ENCODE results near the gene TNFRSF13B. TPM values are rescaled to one million over a fixed set of nuclear protein-coding genes. Genes with fewer than 3 reads are reported as not detected.
A peak's percentile ranks its signal among the peaks of the same experiment; 100 is the strongest.
"Not testable (repeated sequence)": the region's sequence is repeated elsewhere in the genome, so short reads cannot be mapped to it uniquely, and the experiment has no call there.

The TNFRSF13B gene
- total RNA-seq, 1 experiment from 2014 or later: not detected

DNA sequence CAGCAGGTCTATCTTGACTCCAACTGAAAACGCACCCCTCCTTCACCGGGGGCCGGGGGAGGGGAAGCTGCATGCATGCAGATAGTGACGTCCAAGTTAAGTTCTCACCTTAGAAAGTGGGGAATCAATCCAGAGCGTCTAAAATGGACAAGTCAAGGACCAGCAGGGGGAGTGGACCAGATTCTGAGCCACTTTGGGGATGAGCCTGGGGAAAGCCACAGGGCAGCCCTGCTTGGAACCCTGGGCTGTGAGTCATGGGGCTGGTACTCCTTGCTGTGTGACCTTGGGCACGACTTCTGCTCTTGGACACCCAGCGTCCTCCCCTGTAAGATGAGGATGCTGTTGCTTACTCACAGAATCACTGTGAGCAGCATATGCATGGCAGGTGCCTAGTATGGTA lies 9.1 kb downstream of the TNFRSF13B start:
- peak; percentile 59 for ATAC-seq
- Histone ChIP-seq H3K4me3 (ENCODE audit: low read length) (no peak overlapping the region), H2AFZ (ENCODE audit: low read length) (no peak overlapping the region), H4K20me1 (ENCODE audit: low read length) (no peaks in the 10 kb centered on the region), H3K4me2 (ENCODE audit: low read length) (no peak overlapping the region), H3K27me3 (ENCODE audit: low read length) (no peaks in the 10 kb centered on the region), H3K9me3 (ENCODE audit: low read length) (no peaks in the 10 kb centered on the region), H3F3A (ENCODE audit: low read length, unreplicated experiment) (no peaks in the 10 kb centered on the region), H3K79me2 (ENCODE audit: low read length) (no peaks in the 10 kb centered on the region), H3K9me2 (replicated peaks; ENCODE audit: low read length) (no peaks in the 10 kb centered on the region), H3K36me3 (ENCODE audit: low read depth, low read length) (no peaks in the 10 kb centered on the region), H3K4me1 (ENCODE audit: insufficient read depth, low read length) (0 out of 2 replicates have a peak, but pooled peaks cover 2% of the 10 kb centered on the region), H3K9ac (ENCODE audit: low read length) (no peak overlapping the region), H3K27ac (ENCODE audit: low read length) (no peak overlapping the region)
- ChIA-PET POLR2A (ENCODE audit: unreplicated experiment) (no interaction called here), CTCF (no interaction called here)
- no TSS peak for BruUV-seq (replicated peaks)
- TF ChIP-seq EZH2 (IDR thresholded peaks at IDR 0.05; ENCODE audit: low read length, unreplicated experiment): no peak
- TF ChIP-seq, protein P1, sequence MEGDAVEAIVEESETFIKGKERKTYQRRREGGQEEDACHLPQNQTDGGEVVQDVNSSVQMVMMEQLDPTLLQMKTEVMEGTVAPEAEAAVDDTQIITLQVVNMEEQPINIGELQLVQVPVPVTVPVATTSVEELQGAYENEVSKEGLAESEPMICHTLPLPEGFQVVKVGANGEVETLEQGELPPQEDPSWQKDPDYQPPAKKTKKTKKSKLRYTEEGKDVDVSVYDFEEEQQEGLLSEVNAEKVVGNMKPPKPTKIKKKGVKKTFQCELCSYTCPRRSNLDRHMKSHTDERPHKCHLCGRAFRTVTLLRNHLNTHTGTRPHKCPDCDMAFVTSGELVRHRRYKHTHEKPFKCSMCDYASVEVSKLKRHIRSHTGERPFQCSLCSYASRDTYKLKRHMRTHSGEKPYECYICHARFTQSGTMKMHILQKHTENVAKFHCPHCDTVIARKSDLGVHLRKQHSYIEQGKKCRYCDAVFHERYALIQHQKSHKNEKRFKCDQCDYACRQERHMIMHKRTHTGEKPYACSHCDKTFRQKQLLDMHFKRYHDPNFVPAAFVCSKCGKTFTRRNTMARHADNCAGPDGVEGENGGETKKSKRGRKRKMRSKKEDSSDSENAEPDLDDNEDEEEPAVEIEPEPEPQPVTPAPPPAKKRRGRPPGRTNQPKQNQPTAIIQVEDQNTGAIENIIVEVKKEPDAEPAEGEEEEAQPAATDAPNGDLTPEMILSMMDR (conservative IDR thresholded peaks at IDR 0.05; ENCODE audit: low read depth, low read length): peak; percentile 55
- peak; percentile 59 for DNase-seq
- intact Hi-C loops (cut with micrococcal nuclease): no loop called here

DNA sequence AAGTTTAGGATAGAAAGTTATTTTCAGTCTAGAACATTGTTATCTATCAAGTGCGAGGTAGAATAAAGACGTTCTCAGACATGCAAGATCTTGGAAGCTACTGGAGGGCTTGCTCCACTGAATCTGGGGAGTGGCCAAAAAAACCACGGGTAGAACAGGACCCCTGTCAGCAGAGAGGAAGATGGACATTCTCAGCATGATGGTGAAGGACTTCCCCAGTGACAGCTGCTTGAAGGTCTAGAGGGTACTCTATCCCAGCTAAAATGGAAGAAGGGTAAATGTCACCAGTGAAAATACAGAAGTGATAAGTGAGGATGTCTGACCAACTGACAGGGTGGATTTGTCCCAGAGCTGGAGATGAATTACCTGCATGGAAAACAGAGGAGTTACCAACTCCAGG lies 10.1 kb downstream of the TNFRSF13B start:
- Histone ChIP-seq H3K9me2 (replicated peaks; ENCODE audit: low read length) (no peaks in the 10 kb centered on the region), H3K79me2 (ENCODE audit: low read length) (no peaks in the 10 kb centered on the region), H3F3A (ENCODE audit: low read length, unreplicated experiment) (no peaks in the 10 kb centered on the region), H3K4me2 (ENCODE audit: low read length) (no peak overlapping the region), H3K4me3 (ENCODE audit: low read length) (no peak overlapping the region), H3K4me1 (ENCODE audit: insufficient read depth, low read length) (0 out of 2 replicates have a peak, but pooled peaks cover 2% of the 10 kb centered on the region), H3K27me3 (ENCODE audit: low read length) (no peaks in the 10 kb centered on the region), H3K27ac (ENCODE audit: low read length) (no peak overlapping the region), H3K9ac (ENCODE audit: low read length) (no peak overlapping the region), H3K9me3 (ENCODE audit: low read length) (no peaks in the 10 kb centered on the region), H3K36me3 (ENCODE audit: low read depth, low read length) (no peaks in the 10 kb centered on the region), H4K20me1 (ENCODE audit: low read length) (no peaks in the 10 kb centered on the region), H2AFZ (ENCODE audit: low read length) (no peak overlapping the region)
- POLR2A ChIA-PET (ENCODE audit: unreplicated experiment): no interaction called here
- TF ChIP-seq, protein P1 (conservative IDR thresholded peaks at IDR 0.05; ENCODE audit: low read depth, low read length): no peak
- no peak for TF ChIP-seq EZH2 (IDR thresholded peaks at IDR 0.05; ENCODE audit: low read length, unreplicated experiment)
- TF ChIP-seq EZH2phosphoT487 (IDR thresholded peaks at IDR 0.05; ENCODE audit: borderline replicate concordance, low read length): no peak
- no TSS peak for BruUV-seq (replicated peaks)
- CTCF ChIA-PET: interaction anchor here (0.6 kb wide), 1 partner anchor 373 kb away, joined by 4 read pairs; no protein-coding TSS in a partner anchor
- DNase-seq (no peak), ATAC-seq (no peak)
- intact Hi-C loops (cut with micrococcal nuclease): no loop called here

DNA sequence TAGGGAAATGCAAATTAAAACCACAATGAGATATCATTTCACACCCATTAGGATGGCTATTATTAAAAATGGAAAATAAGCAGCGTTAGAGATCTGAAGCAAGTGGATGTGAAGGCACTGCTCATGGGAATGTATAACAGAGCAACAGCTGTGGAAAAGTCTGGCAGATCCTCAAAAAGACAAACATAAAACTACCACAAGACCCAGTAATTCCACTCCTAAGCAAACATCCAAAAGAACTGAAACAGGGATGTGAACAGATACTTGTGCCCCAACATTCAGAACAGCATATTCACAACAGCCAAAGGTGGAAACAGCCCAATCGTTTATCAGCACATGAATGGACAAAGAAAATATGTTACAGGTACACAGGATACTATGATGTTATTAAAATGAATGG lies 10.9 kb downstream of the TNFRSF13B start:
- POLR2A ChIA-PET (ENCODE audit: unreplicated experiment); H3K27me3 ChIP-seq (ENCODE audit: low read length); H3K36me3 ChIP-seq (ENCODE audit: low read depth, low read length); H3K4me3 ChIP-seq (ENCODE audit: low read length); BruUV-seq (replicated peaks); H3K4me1 ChIP-seq (ENCODE audit: insufficient read depth, low read length); H3K9me2 ChIP-seq (replicated peaks; ENCODE audit: low read length); H3K9me3 ChIP-seq (ENCODE audit: low read length); H3K27ac ChIP-seq (ENCODE audit: low read length); H3K4me2 ChIP-seq (ENCODE audit: low read length); H3K9ac ChIP-seq (ENCODE audit: low read length); H4K20me1 ChIP-seq (ENCODE audit: low read length); H2AFZ ChIP-seq (ENCODE audit: low read length); CTCF ChIA-PET; H3K79me2 ChIP-seq (ENCODE audit: low read length); intact Hi-C loops (cut with micrococcal nuclease); H3F3A ChIP-seq (ENCODE audit: low read length, unreplicated experiment): not testable (repeated sequence)
- ATAC-seq (peak; percentile 48), DNase-seq (peak; percentile 36)

DNA sequence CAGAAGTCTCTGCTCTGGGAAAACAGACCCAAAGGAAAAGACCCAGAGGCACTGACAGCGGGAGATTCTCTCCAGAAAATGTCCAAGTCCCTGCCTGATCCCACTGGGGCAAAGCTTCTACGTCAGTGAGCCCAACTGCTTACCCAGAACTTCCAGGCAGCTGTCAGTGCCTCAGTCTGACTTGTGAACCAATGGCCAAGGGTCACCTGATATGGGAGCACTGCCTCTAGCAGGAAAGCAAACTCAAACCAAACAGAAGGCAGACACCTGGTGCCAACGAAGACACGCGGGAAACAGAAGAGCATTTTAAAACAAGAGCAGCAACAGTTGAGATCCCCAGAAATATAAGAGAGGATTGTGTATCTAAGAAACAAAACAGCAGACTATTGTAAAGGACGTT lies 16.9 kb downstream of the TNFRSF13B start:
- H3K36me3 ChIP-seq (ENCODE audit: low read depth, low read length); H3K27ac ChIP-seq (ENCODE audit: low read length); BruUV-seq (replicated peaks); H3F3A ChIP-seq (ENCODE audit: low read length, unreplicated experiment); POLR2A ChIA-PET (ENCODE audit: unreplicated experiment); ATAC-seq; H3K27me3 ChIP-seq (ENCODE audit: low read length); H3K9me3 ChIP-seq (ENCODE audit: low read length); H4K20me1 ChIP-seq (ENCODE audit: low read length); H2AFZ ChIP-seq (ENCODE audit: low read length); DNase-seq; H3K9me2 ChIP-seq (replicated peaks; ENCODE audit: low read length); H3K4me3 ChIP-seq (ENCODE audit: low read length); intact Hi-C loops (cut with micrococcal nuclease); H3K4me2 ChIP-seq (ENCODE audit: low read length); H3K4me1 ChIP-seq (ENCODE audit: insufficient read depth, low read length); H3K79me2 ChIP-seq (ENCODE audit: low read length); CTCF ChIA-PET; H3K9ac ChIP-seq (ENCODE audit: low read length): not testable (repeated sequence)
